Prostate gland (tissue), 2 donors: ENCODE data around the gene NFASC. TPM values are rescaled to one million over a fixed set of nuclear protein-coding genes. Genes with fewer than 3 reads are reported as not detected.

Source experiments
- DNase-seq: peaks from one replicate; pipeline ENCODE4 v3.0.0-alpha.2; 2019; ENCODE audit warnings: low spot score
- H3K27ac ChIP-seq, 2 donors: fragments of 200-600 bp; sonication (generic); 2 replicates each; pipeline ENCODE4 v1.5.1; 2017 to 2019
- H3K27me3 ChIP-seq: fragments of 200-600 bp; sonication (generic); replicated peaks from 2 replicates; pipeline ENCODE4 v1.5.1; 2019; ENCODE audit not compliant: insufficient read depth
- H3K36me3 ChIP-seq, 2 donors: fragments of 200-600 bp; sonication (generic); 1 replicate in 1 of 2; 2 replicates in 1 of 2; pipeline versions ENCODE4 v1.5.1 to v1.8.1; 2017 to 2019
- H3K4me1 ChIP-seq: fragments of 200-600 bp; sonication (generic); replicated peaks from 2 replicates; pipeline ENCODE4 v1.5.1; 2019
- H3K4me3 ChIP-seq, 2 donors: fragments of 200-600 bp; sonication (generic); 2 replicates each; pipeline ENCODE4 v1.5.1; 2017 to 2019
- H3K9me3 ChIP-seq: fragments of 200-600 bp; sonication (generic); 2 replicates; pipeline ENCODE4 v1.5.1; 2017
- POLR2A ChIP-seq: fragments of 450-650 bp; IDR thresholded peaks from one replicate; pipeline ENCODE4 v1.6.1; 2016; ENCODE audit warnings: antibody characterized with exemption, mild to moderate bottlenecking
- POLR2AphosphoS5 ChIP-seq: sonication (generic); formaldehyde crosslinking; IDR thresholded peaks from one replicate; pipeline ENCODE4 v1.6.1; 2017; ENCODE audit warnings: antibody characterized with exemption
- WGBS: methylation state at CpG from one replicate; pipeline ENCODE4 v1.1.5; 2018; 5-methylcytosine and 5-hydroxymethylcytosine counted together
- intact Hi-C: fragments of 100-400 bp; cut with DNase I; formaldehyde crosslinking; loops from one replicate; pipeline ENCODE4 v1.14.2; 2022
- total RNA-seq, 2 donors: library from RNA; depleted of rRNA; stranded (reverse); fragments of >200 nt; gene quantifications; one replicate each; pipeline ENCODE4 v1.1.0, GENCODE V29; 2016
- TF ChIP-seq, protein P1 (sequence below), 4 experiments: fragments of 200-600 bp in 2 of 4; fragments of 450-650 bp in 2 of 4; sonication (generic) in 2 of 4; IDR thresholded peaks; 1 replicate in 3 of 4; 2 replicates in 1 of 4; pipeline ENCODE4 v1.5.1; 2016 to 2019; ENCODE audit warnings: antibody characterized with exemption in 4 of 4, mild to moderate bottlenecking in 2 of 4, moderate library complexity in 2 of 4

Gene NFASC
- total RNA-seq, 2 donors from 2014 or later, result 3.7 to 13.2 TPM

DNA sequence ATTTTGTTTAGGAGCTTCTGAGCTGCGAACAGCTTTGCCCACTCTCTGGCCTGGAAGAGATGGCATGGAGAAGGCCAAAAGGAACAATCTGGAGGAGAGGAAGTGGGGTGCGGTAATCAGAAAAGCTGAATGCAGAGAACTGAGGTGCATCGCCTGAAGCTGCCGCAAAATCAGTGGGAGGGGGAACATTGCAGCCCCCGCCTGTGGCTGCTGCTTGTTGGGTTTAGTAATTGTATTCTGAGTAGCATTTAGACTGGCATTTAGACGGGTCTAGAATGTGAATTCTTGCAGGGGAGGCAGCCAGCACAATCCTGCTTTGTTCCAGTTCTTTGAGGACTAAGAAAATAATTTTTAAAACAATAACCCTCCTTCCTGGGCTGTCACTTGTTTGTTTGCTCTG, 25.4 kb downstream of the NFASC start:
- intact Hi-C loops, result no loop called here
- no peaks in the 10 kb centered on the region for H3K36me3 ChIP-seq
- H3K4me1 ChIP-seq, result no peaks in the 10 kb centered on the region
- no peak for DNase-seq
- H3K27me3 ChIP-seq, result no peaks in the 10 kb centered on the region
- no peak for TF ChIP-seq POLR2AphosphoS5
- TF ChIP-seq POLR2A, result no peak
- TF ChIP-seq, protein P1, sequence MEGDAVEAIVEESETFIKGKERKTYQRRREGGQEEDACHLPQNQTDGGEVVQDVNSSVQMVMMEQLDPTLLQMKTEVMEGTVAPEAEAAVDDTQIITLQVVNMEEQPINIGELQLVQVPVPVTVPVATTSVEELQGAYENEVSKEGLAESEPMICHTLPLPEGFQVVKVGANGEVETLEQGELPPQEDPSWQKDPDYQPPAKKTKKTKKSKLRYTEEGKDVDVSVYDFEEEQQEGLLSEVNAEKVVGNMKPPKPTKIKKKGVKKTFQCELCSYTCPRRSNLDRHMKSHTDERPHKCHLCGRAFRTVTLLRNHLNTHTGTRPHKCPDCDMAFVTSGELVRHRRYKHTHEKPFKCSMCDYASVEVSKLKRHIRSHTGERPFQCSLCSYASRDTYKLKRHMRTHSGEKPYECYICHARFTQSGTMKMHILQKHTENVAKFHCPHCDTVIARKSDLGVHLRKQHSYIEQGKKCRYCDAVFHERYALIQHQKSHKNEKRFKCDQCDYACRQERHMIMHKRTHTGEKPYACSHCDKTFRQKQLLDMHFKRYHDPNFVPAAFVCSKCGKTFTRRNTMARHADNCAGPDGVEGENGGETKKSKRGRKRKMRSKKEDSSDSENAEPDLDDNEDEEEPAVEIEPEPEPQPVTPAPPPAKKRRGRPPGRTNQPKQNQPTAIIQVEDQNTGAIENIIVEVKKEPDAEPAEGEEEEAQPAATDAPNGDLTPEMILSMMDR (IDR thresholded peaks at IDR 0.05), result no peak
- no peak overlapping the region for H3K4me3 ChIP-seq
- no peaks in the 10 kb centered on the region for H3K9me3 ChIP-seq
- no peak overlapping the region for H3K27ac ChIP-seq
- WGBS, result 71% methylated on average over 6 of the region's 6 CpGs

DNA sequence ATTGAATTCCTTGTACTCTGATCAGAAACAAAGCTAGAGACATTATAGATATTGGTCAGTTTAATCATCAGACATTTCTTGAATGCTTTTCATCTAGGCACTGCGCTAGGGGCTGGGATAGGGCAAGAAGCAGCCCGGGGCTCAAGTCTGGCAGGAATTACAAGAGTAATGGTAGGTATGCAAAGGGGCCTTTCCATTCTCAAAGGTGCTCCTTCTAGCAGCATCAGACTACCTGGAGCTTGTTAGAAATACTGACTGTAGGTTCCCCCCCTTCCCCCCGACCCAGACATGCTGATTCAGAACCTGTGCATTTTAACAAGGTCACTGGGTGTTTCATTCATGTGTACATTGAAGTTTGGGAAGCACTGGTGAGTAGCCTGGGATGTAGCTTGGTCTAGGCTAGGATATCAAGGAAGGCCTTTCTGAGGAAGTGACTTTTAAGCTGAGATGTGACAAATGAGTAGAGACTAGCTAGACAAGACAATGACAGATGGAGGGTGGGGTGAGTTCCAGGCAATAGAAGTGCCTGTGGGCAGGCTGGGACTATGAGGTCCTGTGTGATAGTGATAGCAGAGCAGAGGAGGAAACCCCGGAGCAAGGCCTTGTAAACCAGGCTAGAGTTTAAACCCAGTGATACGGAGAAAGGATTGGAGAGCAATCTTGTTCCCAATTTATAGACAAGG, 26.3 kb downstream of the NFASC start:
- intact Hi-C loops, result no loop called here
- H3K27me3 ChIP-seq, result no peaks in the 10 kb centered on the region
- H3K36me3 ChIP-seq, result no peaks in the 10 kb centered on the region
- H3K4me3 ChIP-seq, result no peak overlapping the region
- H3K4me1 ChIP-seq, result no peaks in the 10 kb centered on the region
- H3K9me3 ChIP-seq, result no peaks in the 10 kb centered on the region
- no peak for TF ChIP-seq POLR2AphosphoS5
- TF ChIP-seq, protein P1 (IDR thresholded peaks at IDR 0.05), result no peak
- no peak for TF ChIP-seq POLR2A
- WGBS, result 89% methylated on average over 5 of the region's 5 CpGs
- no peak overlapping the region for H3K27ac ChIP-seq
- no peak for DNase-seq

DNA sequence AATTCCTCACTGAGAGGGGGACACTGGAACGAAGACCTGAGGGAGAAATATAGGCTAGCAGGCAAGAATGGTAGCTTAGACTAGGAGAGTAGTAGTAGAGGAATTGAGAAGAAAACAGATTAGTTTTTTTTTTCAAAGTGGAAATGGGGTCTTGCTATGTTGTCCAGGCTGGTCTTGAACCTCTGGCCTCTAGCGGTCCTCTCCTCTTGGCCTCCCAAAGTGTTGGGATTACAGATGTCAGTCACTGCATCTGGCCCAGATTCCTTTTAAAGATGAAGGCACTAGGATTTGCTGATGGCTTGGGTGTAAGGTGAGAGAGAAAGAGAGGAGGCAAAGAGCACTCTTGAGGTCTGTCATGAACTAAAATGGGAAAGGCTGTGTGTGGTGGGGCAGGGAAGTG, 30.1 kb downstream of the NFASC start:
- TF ChIP-seq POLR2AphosphoS5, result no peak
- TF ChIP-seq, protein P1 (IDR thresholded peaks at IDR 0.05), result no peak
- no peak for TF ChIP-seq POLR2A
- 85% methylated on average over 2 of the region's 2 CpGs for WGBS
- Histone ChIP-seq H3K4me1 (no peaks in the 10 kb centered on the region), H3K9me3 (no peaks in the 10 kb centered on the region), H3K27ac (no peak overlapping the region), H3K4me3 (no peak overlapping the region), H3K27me3 (no peaks in the 10 kb centered on the region), H3K36me3 (no peaks in the 10 kb centered on the region)
- DNase-seq, result no peak
- intact Hi-C loops, result no loop called here

DNA sequence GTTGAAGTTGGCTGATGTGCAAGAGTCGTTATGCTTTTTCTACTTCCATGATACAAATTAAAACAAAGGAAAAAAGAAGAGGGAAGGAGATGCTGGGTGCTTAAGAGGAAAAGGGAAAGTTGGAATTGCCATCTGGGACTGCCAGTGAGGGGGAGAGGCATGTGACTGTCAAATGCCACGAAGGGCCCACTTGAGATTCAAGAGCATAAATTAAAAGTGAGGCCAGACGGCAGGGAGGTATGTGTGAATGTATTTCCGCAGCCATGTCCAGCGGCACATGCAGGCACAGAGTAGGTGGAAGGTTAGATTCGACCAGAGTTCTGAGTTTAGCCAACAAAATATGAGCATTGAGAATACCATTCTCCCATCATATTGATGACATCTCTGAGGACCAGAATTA, 32.0 kb downstream of the NFASC start:
- DNase-seq, result no peak
- no peaks in the 10 kb centered on the region for H3K27me3 ChIP-seq
- TF ChIP-seq, protein P1 (IDR thresholded peaks at IDR 0.05), result no peak
- no peaks in the 10 kb centered on the region for H3K9me3 ChIP-seq
- H3K4me3 ChIP-seq, result no peak overlapping the region
- H3K36me3 ChIP-seq, result no peaks in the 10 kb centered on the region
- H3K27ac ChIP-seq, result no peak overlapping the region
- intact Hi-C loops, result no loop called here
- H3K4me1 ChIP-seq, result no peaks in the 10 kb centered on the region
- 87% methylated on average over 6 of the region's 6 CpGs for WGBS

DNA sequence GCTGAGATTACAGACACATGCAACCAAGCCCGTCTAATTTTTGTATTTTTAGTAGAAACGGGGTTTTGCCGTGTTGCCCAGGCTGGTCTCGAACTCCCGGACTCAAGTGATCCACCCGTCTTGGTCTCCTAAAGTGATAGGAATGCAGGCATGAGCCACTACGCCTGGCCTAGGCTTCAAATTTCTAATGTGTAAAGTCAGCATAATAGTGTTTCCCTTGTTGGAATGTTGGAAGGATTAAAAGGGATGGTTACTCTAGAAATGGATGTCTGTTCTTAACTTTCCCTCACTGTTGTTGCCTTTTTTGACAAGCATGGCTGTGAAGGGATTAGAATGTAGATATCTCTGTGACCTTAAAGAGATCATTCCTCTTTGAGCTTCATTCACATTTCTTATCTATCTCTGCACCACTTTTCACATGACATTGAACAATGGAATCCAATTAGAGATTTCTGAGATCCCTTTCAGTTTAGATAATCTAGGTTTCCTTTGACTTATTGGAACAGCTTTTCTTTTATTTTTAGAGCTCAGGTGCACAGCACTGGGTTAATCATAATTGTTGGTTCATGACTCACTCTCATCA, 33.7 kb downstream of the NFASC start:
- no peaks in the 10 kb centered on the region for H3K9me3 ChIP-seq
- no peaks in the 10 kb centered on the region for H3K4me1 ChIP-seq
- H3K27me3 ChIP-seq, result no peaks in the 10 kb centered on the region
- intact Hi-C loops, result no loop called here
- H3K4me3 ChIP-seq, result no peak overlapping the region
- WGBS, result 92% methylated on average over 7 of the region's 7 CpGs
- no peak overlapping the region for H3K27ac ChIP-seq
- TF ChIP-seq POLR2A (no peak), POLR2AphosphoS5 (no peak)
- TF ChIP-seq, protein P1 (IDR thresholded peaks at IDR 0.05), result no peak
- no peak for DNase-seq
- no peaks in the 10 kb centered on the region for H3K36me3 ChIP-seq
